ENCODE data around the gene PKD2L2. TPM values are rescaled to one million over a fixed set of nuclear protein-coding genes. Genes with fewer than 3 reads are reported as not detected.
A peak's percentile ranks its signal among the peaks of the same experiment; 100 is the strongest.

PKD2L2 gene
- total RNA-seq, 1 donor, result not detected

DNA sequence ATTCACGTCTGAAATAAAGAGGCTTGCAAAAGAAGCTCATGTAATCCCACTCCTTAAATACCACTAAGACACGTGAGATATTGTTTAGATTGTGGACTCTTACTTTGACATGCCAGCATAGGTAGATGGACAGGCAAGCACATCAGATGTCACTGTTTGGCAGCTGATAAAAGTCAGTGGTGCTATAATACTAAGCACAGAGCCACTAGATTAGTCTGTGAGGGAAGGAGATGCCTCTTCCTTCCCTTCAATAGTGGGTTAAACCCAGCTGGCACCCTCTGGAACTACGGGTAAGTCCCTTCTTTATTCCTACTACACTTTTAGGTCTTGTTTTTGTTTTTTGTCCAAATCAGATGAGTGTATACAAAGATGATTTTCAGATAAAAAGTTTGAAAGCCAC lies 21.6 kb upstream of the PKD2L2 start, which contains the start of gene MYOT:
MYOT (plus strand) TSS at position 197 of the 400 bp plus-strand sequence. CDS start 2,792 bp downstream, outside the sequence.
- DNase-seq (ENCODE audit: low read depth), result no peak
- TF ChIP-seq, protein P1, sequence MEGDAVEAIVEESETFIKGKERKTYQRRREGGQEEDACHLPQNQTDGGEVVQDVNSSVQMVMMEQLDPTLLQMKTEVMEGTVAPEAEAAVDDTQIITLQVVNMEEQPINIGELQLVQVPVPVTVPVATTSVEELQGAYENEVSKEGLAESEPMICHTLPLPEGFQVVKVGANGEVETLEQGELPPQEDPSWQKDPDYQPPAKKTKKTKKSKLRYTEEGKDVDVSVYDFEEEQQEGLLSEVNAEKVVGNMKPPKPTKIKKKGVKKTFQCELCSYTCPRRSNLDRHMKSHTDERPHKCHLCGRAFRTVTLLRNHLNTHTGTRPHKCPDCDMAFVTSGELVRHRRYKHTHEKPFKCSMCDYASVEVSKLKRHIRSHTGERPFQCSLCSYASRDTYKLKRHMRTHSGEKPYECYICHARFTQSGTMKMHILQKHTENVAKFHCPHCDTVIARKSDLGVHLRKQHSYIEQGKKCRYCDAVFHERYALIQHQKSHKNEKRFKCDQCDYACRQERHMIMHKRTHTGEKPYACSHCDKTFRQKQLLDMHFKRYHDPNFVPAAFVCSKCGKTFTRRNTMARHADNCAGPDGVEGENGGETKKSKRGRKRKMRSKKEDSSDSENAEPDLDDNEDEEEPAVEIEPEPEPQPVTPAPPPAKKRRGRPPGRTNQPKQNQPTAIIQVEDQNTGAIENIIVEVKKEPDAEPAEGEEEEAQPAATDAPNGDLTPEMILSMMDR (IDR thresholded peaks at IDR 0.05; ENCODE audit: insufficient read depth, low read length), result no peak
- H3K4me3 ChIP-seq (ENCODE audit: low read depth, low read length), result no peak within 1 kb of the TSS

DNA sequence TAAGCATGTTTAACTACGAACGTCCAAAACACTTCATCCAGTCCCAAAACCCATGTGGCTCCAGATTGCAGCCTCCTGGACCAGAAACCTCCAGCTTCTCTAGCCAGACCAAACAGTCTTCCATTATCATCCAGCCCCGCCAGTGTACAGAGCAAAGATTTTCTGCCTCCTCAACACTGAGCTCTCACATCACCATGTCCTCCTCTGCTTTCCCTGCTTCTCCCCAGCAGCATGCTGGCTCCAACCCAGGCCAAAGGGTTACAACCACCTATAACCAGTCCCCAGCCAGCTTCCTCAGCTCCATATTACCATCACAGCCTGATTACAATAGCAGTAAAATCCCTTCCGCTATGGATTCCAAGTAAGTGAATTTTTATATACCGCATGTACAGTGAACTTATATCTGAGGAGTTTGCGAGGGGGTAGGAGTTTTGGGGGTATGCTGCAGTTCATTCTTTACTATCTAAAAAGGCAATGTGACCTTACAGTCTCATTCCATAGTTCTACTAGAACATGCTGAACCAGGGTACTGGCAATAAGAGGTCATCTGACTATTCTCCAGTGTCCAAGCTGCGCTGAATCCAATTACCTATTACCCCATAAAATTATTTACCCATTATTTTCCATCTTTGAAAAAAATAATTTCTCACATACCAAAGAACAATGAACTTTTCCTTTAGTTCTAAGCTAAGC lies 18.5 kb upstream of the PKD2L2 start:
- no peak for DNase-seq (ENCODE audit: low read depth)
- H3K4me3 ChIP-seq (ENCODE audit: low read depth, low read length), result no peak overlapping the region
- TF ChIP-seq, protein P1 (IDR thresholded peaks at IDR 0.05; ENCODE audit: insufficient read depth, low read length), result no peak

DNA sequence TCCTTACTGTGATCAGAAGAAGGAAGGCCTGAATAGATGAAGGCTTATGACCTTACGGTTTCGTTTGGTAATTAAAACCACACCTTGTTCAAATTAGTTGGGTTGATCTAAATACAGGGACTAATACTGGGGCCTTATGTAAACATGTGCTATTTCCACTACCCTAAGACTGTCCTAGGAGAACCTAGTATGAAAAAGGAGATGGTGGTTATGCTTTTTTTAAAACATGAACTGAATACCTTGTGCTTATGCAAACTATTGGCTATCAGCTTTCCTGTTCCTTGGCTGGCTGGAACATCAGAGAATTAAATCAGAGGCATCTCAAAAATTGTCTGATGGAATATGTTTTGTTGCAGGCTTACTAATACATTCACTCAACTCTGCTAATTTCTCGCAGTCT lies 17.7 kb upstream of the PKD2L2 start:
- DNase-seq (ENCODE audit: low read depth), result no peak
- TF ChIP-seq, protein P1 (IDR thresholded peaks at IDR 0.05; ENCODE audit: insufficient read depth, low read length), result no peak

GRCh38 chr5:137872466-137872865 lies 16.8 kb upstream of the PKD2L2 start:
- no peak for DNase-seq (ENCODE audit: low read depth)
- H3K4me3 ChIP-seq (ENCODE audit: low read depth, low read length), result no peak overlapping the region
- TF ChIP-seq, protein P1 (IDR thresholded peaks at IDR 0.05; ENCODE audit: insufficient read depth, low read length), result no peak

More for the DNA sequence above, 17.7 kb upstream of the PKD2L2 start:
- no peak overlapping the region for H3K4me3 ChIP-seq (ENCODE audit: low read depth, low read length)

DNA sequence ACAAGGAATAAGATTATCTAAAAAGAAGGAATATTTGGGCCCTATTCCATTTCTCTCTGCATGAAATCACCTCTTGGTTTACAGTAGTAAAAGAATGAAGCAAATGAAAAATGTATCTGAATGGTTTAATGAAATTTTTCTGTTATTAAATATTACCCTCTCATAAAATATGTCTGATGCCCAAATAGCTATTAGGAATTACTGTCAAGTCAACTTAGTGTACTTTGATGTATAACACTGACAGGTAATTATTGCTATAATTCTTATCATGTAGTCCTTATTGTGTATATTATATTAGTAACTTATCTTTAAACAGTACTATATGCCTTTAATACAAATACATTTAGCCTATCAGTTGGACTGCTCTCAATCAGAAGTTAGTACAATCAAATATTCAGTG lies 13.2 kb upstream of the PKD2L2 start:
- no peak overlapping the region for H3K4me3 ChIP-seq (ENCODE audit: low read depth, low read length)
- TF ChIP-seq, protein P1 (IDR thresholded peaks at IDR 0.05; ENCODE audit: insufficient read depth, low read length), result no peak
- no peak for DNase-seq (ENCODE audit: low read depth)

- TF ChIP-seq, protein P1 (IDR thresholded peaks at IDR 0.05; ENCODE audit: insufficient read depth, low read length), result no peak
- no peak overlapping the region for H3K4me3 ChIP-seq (ENCODE audit: low read depth, low read length)
- no peak for DNase-seq (ENCODE audit: low read depth)
Measured at GRCh38 chr5:137880313-137880712, 8.9 kb upstream of the PKD2L2 start.

DNA sequence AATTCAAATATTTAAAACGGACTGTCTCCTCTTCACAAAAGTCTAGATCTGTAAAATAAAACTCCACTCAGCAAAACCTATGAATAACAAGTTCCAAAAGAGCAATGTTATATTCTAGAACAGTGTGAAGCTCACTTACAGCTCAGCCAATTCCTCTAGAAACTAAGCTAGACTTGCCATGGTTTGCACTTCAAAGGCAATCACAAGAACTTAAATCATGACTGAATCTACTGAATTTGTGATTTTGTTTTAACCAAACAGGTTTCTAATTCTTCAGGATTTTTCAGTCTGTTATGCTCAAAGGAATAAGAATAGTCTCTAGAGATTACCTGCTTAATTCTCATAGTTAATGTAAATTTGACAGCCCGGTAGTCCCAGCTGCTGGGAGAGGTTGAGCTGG lies 1.4 kb upstream of the PKD2L2 start:
- H3K4me3 ChIP-seq (ENCODE audit: low read depth, low read length), result no peak overlapping the region
- peak; percentile 3 for DNase-seq (ENCODE audit: low read depth)
- TF ChIP-seq, protein P1 (IDR thresholded peaks at IDR 0.05; ENCODE audit: insufficient read depth, low read length), result no peak
